HL-60 (cell line): ENCODE results near the gene PARS2.

Experiments used
- CTCF ChIP-seq: IDR thresholded peaks from one replicate; pipeline ENCODE4 v1.5.1; 2011; ENCODE audit warnings: low read length, control low read depth, inconsistent platforms; ENCODE audit not compliant: insufficient read depth
- POLR2AphosphoS5 ChIP-seq: IDR thresholded peaks from 2 replicates; pipeline ENCODE4 v1.6.1; 2012; ENCODE audit warnings: low read depth

- TF ChIP-seq CTCF (no peak), POLR2AphosphoS5 (no peak)
Observed at GRCh38 chr1:54745864-54746263, 18.5 kb downstream of the PARS2 start.
